ENCODE data around the gene CACNA1D.

DNA sequence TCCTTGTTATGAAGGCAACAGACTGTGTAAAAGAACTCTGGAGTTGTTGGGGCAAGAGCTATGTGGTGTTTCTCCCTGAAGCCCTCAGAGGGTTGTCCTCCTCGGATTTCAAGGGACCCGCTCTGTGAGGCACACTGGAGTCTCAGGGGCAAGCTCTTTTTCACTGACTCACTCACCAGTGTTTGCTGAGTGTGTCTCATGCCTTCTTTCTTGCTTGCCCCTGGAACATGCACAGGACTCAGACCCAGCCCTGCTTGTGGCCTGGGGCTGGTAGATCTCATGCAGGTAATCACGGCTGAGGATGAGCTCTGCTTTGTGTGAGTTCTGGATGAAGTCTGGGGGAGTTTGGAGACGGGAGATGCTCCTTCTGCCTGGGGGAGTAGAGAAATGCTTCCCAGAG lies 93.7 kb downstream of the CACNA1D start:
- TF ChIP-seq POLR2A (IDR thresholded peaks at IDR 0.05), result no peak
- TF ChIP-seq, protein P1, sequence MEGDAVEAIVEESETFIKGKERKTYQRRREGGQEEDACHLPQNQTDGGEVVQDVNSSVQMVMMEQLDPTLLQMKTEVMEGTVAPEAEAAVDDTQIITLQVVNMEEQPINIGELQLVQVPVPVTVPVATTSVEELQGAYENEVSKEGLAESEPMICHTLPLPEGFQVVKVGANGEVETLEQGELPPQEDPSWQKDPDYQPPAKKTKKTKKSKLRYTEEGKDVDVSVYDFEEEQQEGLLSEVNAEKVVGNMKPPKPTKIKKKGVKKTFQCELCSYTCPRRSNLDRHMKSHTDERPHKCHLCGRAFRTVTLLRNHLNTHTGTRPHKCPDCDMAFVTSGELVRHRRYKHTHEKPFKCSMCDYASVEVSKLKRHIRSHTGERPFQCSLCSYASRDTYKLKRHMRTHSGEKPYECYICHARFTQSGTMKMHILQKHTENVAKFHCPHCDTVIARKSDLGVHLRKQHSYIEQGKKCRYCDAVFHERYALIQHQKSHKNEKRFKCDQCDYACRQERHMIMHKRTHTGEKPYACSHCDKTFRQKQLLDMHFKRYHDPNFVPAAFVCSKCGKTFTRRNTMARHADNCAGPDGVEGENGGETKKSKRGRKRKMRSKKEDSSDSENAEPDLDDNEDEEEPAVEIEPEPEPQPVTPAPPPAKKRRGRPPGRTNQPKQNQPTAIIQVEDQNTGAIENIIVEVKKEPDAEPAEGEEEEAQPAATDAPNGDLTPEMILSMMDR (IDR thresholded peaks at IDR 0.05), result no peak
